G401 (cell line): ENCODE data around the gene SDK1. TPM values are rescaled to one million over a fixed set of nuclear protein-coding genes. Genes with fewer than 3 reads are reported as not detected.

ENCODE experiments used
- DNase-seq: peaks from one replicate; pipeline ENCODE4 v3.0.0-alpha.2; 2015; ENCODE audit warnings: low spot score
- in situ Hi-C: cut with HindIII; loops from 2 replicates; pipeline ENCODE4 v1.10.0; 2016; ENCODE audit warnings: low sequenced_read_pairs, mixed read lengths
- total RNA-seq: library from RNA; depleted of rRNA; stranded (reverse); fragments of >200 nt; shearing (Covaris generic); gene quantifications from 2 replicates; pipeline ENCODE4 v1.2.3, GENCODE V29; 2014

The SDK1 gene
- total RNA-seq, 1 experiment from 2014 or later = not detected

DNA sequence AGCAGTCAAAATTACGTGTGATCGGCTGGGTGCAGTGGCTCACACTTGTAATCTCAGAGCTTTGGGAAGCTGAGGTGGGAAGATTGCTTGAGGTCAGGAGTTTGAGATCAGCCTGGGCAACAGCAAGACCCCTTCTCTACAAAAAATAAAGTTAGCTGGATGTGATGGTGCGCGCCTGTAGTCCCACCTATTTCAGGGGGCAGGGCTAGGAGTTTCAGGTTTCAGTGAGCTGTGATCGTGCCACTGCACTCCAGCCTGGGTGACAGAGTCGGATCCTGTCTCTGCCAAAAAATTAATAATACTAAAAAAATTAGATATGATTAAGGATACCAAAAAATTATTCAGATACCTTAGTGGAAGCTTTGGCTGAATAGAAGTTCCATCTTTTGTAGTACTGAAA, 136.4 kb downstream of the SDK1 start:
- no peak for DNase-seq
- in situ Hi-C loops = no loop called here

DNA sequence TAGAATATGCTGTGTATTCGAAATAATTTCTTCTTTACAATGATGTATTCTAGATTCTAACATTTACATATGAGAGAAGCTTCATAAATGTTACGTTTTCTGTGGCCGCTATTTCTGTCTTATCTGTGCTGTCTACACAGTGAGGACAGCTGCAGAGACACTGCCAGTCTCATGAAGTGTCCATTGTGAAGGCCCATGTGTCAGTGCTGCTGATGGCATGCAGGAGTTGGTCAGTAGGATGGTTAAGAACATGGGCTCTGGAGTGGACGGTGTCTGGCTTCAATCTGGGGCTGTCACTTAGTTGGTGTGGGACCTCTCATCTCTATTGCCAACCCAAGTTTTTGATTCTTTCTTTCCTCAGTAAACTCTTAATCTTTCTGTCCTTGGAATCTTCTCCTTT, 137.3 kb downstream of the SDK1 start:
- no peak for DNase-seq
- in situ Hi-C loops = no loop called here

DNA sequence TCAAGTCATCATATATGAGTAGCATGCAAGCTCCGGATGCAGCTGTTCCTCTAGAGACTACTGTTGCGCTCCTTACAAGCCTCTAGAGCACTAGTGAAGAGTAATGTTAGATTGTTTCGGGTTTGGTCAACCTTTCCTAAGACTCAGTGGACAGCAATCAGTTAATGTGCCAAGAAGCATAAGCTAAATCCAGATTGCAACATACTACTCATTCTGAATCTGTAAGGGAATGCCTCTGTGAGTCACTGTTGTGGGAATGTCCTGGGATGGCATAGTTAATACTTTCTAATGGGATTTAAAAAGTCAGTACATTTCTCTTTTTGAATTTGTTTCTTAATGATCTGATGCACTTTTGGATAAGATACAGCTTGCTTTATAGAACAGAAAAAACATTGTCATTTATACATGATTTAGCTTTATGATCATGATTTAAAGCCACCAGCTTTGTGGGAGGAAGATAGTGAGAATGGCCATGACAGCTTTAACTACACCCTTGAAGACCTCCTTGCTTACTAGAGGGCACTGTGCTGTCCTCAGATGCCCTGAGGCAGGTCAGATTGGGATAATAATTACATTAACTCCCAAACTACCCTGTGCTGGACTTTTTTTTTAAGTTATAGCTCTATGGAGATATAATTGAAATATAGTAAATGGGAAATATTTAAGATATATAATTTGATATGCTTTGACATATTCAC, 138.4 kb downstream of the SDK1 start:
- in situ Hi-C loops = no loop called here
- no peak for DNase-seq

DNA sequence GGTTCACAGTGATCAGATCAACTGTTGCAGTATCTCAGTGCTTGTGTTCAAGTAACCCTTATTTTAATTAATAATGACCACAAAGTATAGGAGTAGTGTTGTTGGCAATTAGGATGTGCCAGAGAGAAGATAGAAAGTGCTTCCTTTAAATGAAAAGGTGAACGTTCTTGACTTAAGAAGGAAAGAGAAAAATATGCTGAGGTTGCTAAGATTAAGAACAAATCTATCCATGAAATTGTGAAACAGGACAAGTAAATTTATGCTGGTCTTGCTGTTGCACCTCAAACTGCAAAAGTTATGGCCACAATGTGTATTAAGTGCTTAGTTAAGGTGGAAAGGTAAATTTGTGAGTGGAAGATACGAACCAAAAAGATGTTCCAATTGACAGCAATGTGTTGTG, 139.5 kb downstream of the SDK1 start:
- in situ Hi-C loops = no loop called here

DNA sequence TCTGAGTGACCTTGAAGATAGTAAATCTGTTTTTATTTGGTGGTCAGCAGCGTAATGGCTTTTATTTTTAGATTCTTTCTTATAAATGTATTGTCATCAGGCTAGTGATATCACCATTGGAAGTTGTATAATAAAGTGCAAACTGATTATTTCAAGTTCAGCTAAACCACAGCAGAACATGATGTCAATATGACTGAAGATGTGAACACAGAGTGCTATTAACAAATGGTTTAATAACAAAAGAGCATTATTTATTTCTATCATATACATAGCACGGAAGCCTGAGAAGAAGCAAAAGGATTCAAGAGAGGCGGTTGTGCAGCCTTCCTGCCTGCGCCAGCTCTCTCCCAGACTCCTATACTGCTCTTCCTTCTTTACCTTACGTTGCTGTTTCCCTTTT, 142.7 kb downstream of the SDK1 start:
- in situ Hi-C loops = no loop called here
- DNase-seq = no peak

More for the DNA sequence above, 139.5 kb downstream of the SDK1 start:
- DNase-seq = no peak

DNA sequence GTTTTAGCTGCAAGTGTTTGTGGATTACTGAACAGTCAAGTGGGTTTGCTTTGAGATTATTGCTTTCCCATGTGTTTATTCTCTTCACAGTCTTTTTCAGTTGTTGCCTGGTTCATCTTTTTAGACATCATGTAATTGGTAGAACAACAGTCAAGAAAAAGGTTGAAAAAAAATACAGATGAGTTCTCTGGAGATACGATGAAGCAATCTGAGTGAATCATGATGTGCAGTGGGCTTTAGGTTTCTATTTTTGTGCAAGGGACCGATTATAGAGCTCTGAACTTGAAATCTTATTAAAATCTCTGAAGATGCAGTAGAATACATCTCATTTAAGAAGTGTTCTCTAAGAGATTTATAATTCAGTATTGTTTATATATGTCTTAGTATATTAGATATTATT, 145.7 kb downstream of the SDK1 start:
- DNase-seq = no peak
- in situ Hi-C loops = no loop called here

DNA sequence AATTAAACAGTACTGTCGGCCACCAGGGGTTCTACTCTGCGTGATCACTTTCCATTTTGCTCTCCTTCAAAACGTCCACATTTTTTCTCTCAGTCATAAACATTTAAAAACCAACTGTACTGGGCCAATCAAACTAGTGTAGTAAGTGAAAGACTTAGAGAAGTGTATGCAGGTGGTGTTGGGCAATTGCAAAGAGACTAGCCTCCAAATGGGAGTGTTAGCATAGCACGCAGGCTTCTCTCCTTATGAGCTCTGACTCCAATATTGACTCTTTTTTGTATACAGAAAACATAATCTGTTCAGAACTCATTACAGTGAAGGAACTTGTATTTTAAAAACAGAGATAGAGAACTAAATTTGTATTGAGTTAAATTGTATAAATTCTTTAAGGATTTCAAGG, 150.6 kb downstream of the SDK1 start:
- no peak for DNase-seq
- in situ Hi-C loops = no loop called here

DNA sequence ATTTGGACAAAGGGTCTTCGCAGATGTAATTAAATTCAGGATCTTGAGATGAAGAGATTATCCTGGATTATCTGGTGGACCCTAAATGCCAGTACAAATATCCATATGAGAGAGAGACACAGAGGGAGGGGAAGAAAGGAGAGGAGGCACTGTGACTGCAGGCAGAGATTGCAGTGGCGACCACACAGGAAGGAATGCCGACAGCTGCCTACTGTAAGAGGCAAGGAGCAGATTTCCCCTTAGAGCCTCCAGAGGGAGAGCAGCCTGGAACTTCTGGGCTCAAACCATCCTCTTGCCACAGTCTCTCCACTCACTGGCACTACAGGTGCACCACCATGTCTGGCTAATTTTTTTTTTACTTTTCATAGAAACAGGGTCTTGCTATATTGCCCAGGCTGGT, 152.3 kb downstream of the SDK1 start:
- in situ Hi-C loops = no loop called here

DNA sequence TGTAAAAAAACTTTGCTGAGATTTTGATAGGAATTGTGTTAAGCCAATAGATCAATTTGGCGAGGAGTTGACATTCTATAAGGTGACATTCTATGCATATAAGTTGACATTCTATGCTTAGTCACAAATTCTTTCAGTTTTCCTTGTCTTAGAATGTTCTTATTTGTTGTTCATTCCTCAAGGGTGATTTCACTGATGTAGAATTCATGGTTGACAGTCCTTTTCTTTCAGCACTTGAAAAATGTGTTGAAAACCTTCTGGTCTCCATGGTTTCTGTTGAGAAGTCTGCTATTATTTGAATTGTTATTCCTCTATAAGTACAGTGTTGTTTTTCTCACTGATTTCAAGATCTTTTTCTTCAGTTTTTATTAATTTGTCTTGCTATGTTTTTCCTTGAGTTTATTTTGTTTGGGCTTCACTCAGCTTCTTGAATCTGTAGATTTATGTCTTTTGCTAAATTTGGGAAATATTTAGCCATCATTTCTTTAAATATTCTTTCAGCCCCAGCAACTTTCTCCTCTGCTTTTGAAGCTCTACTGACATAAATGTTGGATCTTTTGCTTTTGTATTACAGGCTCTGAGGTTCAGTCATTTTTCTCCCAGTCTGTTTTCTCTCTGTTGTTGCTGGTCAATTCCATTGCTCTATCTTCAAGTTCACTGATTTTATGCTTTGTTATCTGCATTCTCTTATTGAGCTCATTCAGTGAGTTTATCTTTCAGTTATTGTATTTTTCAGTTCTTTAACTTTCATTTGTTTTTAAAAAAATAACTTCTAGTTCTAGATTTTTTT, 154.9 kb downstream of the SDK1 start:
- DNase-seq = no peak
- in situ Hi-C loops = no loop called here

More for the DNA sequence above, 152.3 kb downstream of the SDK1 start:
- DNase-seq = no peak

DNA sequence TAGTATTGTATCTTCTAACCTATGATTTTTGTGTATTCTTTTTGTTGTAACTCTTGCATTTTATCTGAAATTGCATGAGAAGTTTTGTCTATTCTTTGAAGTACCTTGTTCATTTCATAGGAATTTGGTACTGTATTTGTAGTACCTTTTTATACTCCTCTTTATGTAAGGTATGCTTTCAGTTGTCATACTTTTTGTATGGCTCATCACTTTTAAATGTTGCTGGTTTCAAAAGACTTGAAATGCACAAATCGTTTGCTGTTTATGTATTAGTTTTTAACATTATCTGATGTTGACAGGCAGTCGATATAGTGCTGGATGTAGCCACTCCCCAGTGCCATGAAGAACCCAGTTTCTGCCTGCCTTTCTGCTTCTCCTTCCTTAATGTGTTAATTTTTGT, 158.1 kb downstream of the SDK1 start:
- in situ Hi-C loops = no loop called here
- no peak for DNase-seq

DNA sequence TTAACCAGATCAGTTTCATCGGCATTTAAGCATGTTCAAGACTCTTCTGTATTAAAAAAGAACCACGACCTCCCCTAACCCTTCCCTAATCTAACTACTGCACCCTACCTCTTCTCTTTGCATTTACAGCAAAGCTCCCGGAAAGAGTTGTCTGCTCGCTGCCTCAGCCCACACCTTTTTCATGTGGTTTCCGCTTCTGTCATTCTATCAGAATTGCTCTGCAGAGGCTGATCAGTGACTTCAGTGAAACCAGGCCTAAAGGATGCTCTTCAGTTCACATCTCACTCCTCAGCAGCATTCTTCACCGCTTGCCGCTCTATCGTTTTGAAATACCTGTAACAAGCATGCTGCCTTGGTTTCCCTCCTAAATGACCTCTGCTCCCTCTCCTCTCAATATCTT, 160.9 kb downstream of the SDK1 start:
- in situ Hi-C loops = no loop called here
- DNase-seq = no peak

DNA sequence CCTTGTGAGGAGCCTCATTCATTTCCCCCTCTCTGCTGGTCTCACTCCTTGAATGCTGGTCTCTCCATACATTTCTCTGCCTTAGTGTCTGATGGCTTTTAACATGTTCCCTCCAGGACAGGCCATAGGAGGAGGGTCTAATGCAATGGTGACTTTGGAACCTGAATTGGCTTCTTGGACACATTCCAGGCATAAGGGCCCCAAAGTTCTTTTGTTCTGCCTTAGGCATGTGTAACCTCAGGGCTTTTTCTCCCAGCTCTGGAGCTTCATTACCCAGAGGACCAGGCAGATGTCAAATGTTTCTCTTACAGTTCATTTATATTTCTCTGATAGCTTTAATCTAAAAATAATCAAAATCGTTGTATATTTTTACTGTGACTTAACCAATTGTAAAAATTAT, 162.6 kb downstream of the SDK1 start:
- no peak for DNase-seq
- in situ Hi-C loops = no loop called here

DNA sequence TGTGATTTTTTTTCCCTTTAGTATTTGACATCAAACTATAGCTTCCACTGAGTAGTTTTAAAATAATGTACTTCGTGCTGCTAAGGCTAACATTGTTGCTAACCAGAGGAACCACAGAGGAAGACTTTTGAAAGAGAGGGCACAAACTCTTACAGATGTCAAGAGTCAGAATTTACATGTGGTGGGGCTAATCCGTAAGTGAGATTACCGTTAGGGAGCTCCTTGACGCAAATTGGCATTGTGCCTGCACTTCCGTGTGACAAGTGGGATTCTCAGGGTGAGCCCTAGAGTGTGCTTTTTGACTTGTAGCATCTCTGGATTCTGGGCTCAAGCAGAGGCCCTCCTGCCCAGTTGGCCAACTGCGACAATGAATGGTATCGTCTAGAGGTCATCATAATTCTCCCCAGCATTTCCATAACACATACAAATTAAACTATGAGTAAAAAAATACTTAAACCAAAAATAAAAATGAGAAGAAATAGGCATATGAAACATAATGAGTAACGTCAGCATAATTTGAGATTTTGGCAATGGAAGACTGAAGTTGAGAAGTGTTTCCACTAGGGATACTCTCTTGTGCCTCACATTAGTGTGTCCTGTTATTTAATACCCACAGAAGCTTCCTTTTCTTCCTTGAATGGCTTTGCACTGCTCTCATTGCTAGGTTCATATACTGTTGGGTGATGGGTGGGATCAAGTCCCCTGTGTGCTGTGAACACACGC, 164.0 kb downstream of the SDK1 start:
- no peak for DNase-seq
- in situ Hi-C loops = no loop called here

DNA sequence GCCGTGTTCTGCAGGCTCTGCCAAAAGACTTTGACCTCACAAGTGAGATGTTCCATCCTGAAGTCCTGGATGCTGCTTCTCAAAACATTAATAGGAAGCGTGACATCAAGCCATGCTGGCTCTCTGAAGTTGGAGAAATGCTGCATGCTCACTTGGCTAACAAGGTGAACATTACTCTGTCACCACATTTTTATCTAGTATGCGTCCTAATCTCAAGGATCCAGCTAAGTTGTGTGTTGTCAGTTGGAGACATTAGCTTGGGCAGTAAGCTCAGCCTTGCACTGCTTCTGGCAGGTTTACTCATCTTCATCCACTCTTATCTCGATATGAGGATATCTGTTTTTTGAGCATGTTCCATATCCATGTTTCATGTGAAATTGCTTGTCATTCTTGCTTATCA, 165.2 kb downstream of the SDK1 start:
- DNase-seq = no peak
- in situ Hi-C loops = no loop called here

DNA sequence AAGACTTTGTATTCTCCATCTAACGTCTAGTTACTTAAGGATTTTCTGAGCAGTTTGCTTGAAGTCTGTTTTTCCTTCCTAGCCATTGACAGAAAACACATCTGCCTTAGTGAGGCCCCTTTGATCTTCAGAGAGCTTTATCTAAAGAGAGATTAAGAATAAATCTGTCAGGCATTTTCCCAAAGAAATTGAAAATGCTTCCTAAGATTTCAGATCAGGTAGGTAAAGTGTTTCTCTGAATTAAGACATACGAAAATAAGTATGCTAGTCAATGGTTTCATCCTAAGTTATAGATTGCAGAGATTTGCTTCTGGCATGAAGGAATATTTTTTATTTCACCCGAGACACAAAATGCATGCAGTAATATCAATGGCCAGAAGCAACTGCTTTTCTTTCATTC, 168.6 kb downstream of the SDK1 start:
- no peak for DNase-seq
- in situ Hi-C loops = no loop called here

DNA sequence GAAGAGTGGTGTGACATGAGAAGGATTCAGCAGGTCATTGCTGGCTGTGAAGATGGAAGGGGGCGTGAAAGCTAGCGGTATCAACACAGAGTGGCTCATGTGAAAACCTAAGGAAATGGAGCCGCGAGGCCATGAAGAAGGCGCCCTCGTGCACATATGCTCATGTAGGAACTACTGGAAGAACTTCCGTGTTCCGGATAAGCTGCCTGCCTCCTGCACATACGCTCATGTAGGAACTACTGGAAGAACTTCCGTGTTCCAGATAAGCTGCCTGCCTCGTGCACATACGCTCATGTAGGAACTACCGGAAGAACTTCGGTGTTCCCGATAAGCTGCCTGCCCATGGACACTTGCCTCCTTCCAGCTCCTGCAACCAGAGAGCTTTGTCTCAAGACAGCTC, 179.1 kb downstream of the SDK1 start:
- in situ Hi-C loops = no loop called here

DNA sequence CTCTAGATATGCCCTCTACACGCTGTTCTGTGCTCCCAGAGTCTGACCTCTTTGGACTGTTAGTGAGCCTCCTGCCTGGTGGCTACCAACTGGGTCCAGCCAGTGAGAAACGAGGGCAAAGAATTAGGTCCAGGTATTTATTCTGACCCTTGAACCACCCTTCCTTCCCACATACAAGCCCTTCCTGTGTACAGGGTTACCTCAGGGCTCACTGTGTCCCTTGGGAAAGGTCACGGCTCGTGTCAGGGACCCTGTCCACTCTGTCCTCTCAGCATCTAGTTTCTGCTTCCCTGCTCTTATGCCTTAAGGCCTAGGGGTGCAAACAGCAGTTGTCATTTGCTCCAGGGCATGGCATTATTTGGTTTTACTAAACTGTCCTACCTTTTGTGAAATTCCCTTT, 180.4 kb downstream of the SDK1 start:
- in situ Hi-C loops = no loop called here
- DNase-seq = no peak

More for the DNA sequence above, 179.1 kb downstream of the SDK1 start:
- DNase-seq = no peak

DNA sequence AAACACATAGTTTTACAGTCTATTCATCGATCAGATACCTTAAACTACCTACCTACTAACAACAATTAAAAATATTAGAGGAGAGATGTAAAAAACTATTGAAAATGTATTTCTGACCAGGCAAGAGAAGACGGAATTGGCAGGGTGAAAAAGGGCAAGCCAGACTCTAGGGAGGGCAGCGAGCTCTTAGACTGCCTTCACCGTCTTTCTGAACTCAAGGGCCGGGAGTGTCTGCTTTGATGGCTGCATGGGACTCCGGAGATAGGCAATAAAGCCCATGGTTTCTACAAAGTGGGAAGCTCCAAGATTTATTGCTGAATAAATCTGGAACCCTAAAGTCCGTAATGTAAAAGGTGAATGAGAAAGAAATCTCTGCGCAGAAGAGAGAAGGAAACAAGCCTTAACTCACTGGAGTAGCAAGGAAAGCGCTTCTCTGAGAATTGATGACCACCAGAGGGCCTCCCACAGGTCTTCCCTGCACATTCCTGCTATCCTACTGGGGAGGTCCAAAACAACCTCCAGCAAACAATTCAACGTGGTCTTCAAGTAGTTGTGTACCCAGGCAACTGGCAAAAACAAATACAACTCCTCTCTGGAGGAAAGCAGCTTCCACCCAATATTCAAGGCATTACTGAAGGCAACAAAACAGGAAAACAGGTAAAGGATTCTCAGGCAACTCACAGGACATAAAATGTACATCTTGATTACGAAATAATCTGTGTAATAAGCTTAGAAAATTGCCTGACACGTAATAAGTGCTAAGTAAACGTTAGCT, 181.3 kb downstream of the SDK1 start:
- in situ Hi-C loops = no loop called here
- peak; percentile 7 for DNase-seq

DNA sequence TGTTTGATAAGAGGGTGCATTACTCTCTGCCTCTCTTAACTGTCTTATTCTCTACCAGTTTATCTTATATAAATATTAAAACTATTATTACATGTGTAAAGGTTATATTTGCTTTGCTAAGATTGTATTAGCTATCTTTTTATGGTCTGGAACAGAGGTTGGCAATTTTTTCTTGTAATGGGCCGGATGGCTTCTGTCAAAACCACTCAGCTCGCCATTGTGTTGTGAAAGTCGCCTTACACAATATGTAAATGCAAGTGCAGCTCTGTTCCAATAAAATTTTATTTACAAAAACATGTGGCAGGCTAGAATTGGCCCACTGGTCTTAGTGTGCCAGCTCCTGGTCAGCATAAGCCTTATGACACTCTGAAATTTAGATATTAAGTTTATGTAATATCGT, 185.8 kb downstream of the SDK1 start:
- DNase-seq = no peak
- in situ Hi-C loops = no loop called here

DNA sequence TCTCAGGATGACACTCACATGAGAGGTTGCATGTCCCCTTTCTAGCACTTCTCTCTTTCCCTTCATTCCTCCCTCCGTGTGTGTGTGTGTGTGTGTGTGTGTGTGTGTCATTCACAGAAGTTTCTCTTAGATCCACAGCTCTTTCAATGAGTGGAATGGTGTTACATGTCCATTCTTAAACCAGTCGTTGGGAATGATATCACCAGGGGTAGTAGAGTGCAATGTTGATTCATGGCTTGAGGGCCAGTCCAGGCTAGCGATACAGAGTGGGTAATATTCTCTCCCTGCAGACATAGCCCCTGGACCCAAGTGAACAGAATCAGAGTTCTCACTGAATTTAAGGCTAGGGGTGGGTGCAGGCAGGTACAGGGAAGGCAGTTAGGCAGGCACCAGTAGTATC, 187.8 kb downstream of the SDK1 start:
- in situ Hi-C loops = no loop called here
- DNase-seq = no peak
